ENCODE measurements around the gene ZNF740. TPM values are rescaled to one million over a fixed set of nuclear protein-coding genes. Genes with fewer than 3 reads are reported as not detected.
A peak's percentile ranks its signal among the peaks of the same experiment; 100 is the strongest.

The ZNF740 gene
- total and polyA plus RNA-seq, 2 experiments from 2014 or later, result 3.9 to 6.5 TPM

GRCh38 chr12:53229454-53229853 is 48.9 kb downstream of the ZNF740 start:
- in situ Hi-C loops (cut with MboI), result no loop called here
- no peaks in the 10 kb centered on the region for H4K20me1 ChIP-seq (ENCODE audit: insufficient read depth)
- peaks cover 42% of the 10 kb centered on the region for H3K4me1 ChIP-seq (ENCODE audit: insufficient read depth)
- no peak overlapping the region for H3K4me3 ChIP-seq
- no peak for TF ChIP-seq EZH2phosphoT487 (IDR thresholded peaks at IDR 0.05; ENCODE audit: insufficient read depth, low read depth)
- no peak for TF ChIP-seq EZH2 (IDR thresholded peaks at IDR 0.05; ENCODE audit: insufficient read depth, poor library complexity, severe bottlenecking)
- peaks cover 15% of the 10 kb centered on the region for H3K79me2 ChIP-seq (ENCODE audit: insufficient read depth)
- no peaks in the 10 kb centered on the region for H3K9me3 ChIP-seq (ENCODE audit: low read depth)
- no peak overlapping the region for H3K27ac ChIP-seq
- H3K9me2 ChIP-seq (ENCODE audit: insufficient read depth), result no peaks in the 10 kb centered on the region
- no peak overlapping the region for H3K9ac ChIP-seq
- peaks cover 22% of the 10 kb centered on the region for H3F3A ChIP-seq (ENCODE audit: insufficient read depth)
- no peaks in the 10 kb centered on the region for H3K36me3 ChIP-seq (ENCODE audit: low read depth)
- H3K27me3 ChIP-seq (replicated peaks; ENCODE audit: insufficient read depth), result no peaks in the 10 kb centered on the region
- DNase-seq, result no peak
- 92 to 98% methylated on average over 2 of the region's 2 CpGs for WGBS, 2 experiments (ENCODE audit: low coverage in 1 of 2, low lambda C conversion rate in 2 of 2, missing lambda C conversion rate in 2 of 2)
- no peak overlapping the region for H3K4me2 ChIP-seq (ENCODE audit: unreplicated experiment)
- no peak overlapping the region for H2AFZ ChIP-seq

DNA sequence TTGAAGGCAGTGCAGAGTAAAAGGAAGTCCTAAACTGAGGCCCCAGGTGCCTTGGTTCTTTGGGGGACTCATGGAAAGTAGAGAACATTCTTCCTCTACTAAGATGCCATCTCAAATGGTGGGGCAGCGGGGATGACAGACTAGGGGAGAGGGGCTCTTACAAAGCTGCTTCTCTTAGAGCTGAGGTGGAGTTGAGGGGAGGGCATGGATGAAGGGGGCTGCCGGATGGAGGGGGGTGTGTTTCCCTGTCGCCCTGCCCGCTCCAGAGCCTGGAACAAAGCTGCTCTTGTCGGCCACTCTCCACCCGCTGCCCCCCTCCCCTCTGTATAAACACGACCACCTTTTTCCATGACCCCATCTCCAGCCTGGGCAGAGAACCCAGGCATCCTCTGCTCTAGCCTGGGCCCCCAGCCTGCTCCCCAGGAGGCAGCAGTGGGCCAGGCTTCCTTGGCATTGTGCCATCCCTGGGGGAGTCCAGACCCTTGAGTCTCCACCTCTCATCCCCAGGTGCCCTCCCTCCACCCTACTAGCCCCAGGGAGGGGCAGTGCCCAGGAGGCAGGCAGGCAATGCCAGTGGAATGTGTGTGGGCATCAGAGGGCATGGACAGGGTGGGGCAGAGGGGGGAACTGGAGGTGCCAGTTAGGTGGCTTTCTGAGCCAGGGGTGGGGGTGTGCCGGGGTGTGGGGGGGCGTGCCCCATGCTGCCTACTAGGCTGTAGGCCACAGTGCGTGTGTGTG is 49.8 kb downstream of the ZNF740 start:
- Histone ChIP-seq H3K4me3 (peak overlapping the region; percentile 74; the same call in 1 of the 2 replicates), H3K4me1 (ENCODE audit: insufficient read depth) (peaks cover 35% of the 10 kb centered on the region)
- DNase-seq, result no peak

GRCh38 chr12:53231671-53231920 is 51.1 kb downstream of the ZNF740 start:
- H3K27me3 ChIP-seq (replicated peaks; ENCODE audit: insufficient read depth), result no peaks in the 10 kb centered on the region
- H4K20me1 ChIP-seq (ENCODE audit: insufficient read depth), result no peaks in the 10 kb centered on the region
- peaks cover 4% of the 10 kb centered on the region; the same call in 1 of the 2 replicates for H3F3A ChIP-seq (ENCODE audit: insufficient read depth)
- in situ Hi-C loops (cut with MboI), result no loop called here
- H3K27ac ChIP-seq, result peak overlapping the region; percentile 36
- H3K79me2 ChIP-seq (ENCODE audit: insufficient read depth), result peaks cover 15% of the 10 kb centered on the region
- peak overlapping the region; percentile 35 for H2AFZ ChIP-seq
- H3K9ac ChIP-seq, result peak overlapping the region; percentile 77
- TF ChIP-seq EZH2phosphoT487 (IDR thresholded peaks at IDR 0.05; ENCODE audit: insufficient read depth, low read depth) (no peak), EZH2 (IDR thresholded peaks at IDR 0.05; ENCODE audit: insufficient read depth, poor library complexity, severe bottlenecking) (no peak)
- peaks cover 27% of the 10 kb centered on the region for H3K4me1 ChIP-seq (ENCODE audit: insufficient read depth)
- H3K9me2 ChIP-seq (ENCODE audit: insufficient read depth), result no peaks in the 10 kb centered on the region
- H3K36me3 ChIP-seq (ENCODE audit: low read depth), result no peaks in the 10 kb centered on the region
- 1% methylated on average over 9 of the region's 9 CpGs; no CpG with 5 or more reads in 1 of the 2 experiments for WGBS, 2 experiments (ENCODE audit: low coverage in 1 of 2, low lambda C conversion rate in 2 of 2, missing lambda C conversion rate in 2 of 2)
- DNase-seq, result no peak
- peak overlapping the region; percentile 74 for H3K4me3 ChIP-seq
- H3K9me3 ChIP-seq (ENCODE audit: low read depth), result no peaks in the 10 kb centered on the region
- H3K4me2 ChIP-seq (ENCODE audit: unreplicated experiment), result peak overlapping the region; percentile 75

More for the DNA sequence above, 49.8 kb downstream of the ZNF740 start:
- Histone ChIP-seq H3K4me2 (ENCODE audit: unreplicated experiment) (peak overlapping the region; percentile 24), H3K36me3 (ENCODE audit: low read depth) (no peaks in the 10 kb centered on the region), H3K9me3 (ENCODE audit: low read depth) (no peaks in the 10 kb centered on the region), H3K27me3 (replicated peaks; ENCODE audit: insufficient read depth) (no peaks in the 10 kb centered on the region), H4K20me1 (ENCODE audit: insufficient read depth) (no peaks in the 10 kb centered on the region), H2AFZ (no peak overlapping the region), H3K9ac (no peak overlapping the region), H3K79me2 (ENCODE audit: insufficient read depth) (peaks cover 15% of the 10 kb centered on the region), H3K9me2 (ENCODE audit: insufficient read depth) (no peaks in the 10 kb centered on the region), H3F3A (ENCODE audit: insufficient read depth) (peaks cover 15% of the 10 kb centered on the region), H3K27ac (no peak overlapping the region)
- WGBS, 2 experiments (ENCODE audit: low coverage in 1 of 2, low lambda C conversion rate in 2 of 2, missing lambda C conversion rate in 2 of 2), result 32 to 64% methylated on average over 4 to 10 of the region's 10 CpGs
- TF ChIP-seq EZH2phosphoT487 (IDR thresholded peaks at IDR 0.05; ENCODE audit: insufficient read depth, low read depth), result no peak
- no peak for TF ChIP-seq EZH2 (IDR thresholded peaks at IDR 0.05; ENCODE audit: insufficient read depth, poor library complexity, severe bottlenecking)
- in situ Hi-C loops (cut with MboI), result no loop called here

DNA sequence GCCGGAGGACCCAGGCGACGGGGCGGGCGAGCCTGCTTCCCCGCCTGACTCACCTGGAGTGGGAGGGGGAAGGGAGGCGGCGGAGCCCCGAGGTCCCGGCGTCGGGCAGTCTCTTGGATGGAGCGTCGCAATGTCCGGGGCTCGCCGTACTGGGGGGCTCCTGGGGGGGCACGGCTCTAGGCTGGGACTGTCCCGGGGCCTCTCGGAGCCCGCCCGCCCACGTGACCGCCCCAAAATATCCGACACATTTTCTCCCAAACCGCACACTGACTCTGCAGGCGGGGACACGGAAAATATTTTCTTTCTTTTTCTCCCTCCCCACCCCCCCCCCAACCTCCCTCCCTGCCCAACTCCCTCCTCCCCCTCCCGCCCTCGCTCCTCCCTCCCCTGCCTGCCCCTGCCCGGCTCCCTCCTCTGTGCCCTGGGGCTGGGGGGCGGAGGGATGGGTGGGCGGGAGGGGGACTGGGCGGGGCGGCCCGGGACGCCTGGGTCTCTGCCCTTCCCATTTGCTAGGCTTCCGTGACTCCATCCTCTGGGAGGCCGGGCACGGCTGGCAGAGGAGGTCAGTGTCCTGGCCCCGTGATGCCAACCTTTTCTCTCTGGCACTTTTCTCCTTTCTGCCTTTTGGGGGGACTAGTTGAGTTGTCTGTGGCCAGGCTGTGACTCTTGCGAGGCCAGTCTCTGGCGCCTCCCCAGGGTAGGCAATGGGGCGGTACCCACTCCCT is 51.6 kb downstream of the ZNF740 start, which contains the start of gene RARG:
Gene RARG, minus strand, starts transcription at position 289 of the 725 bp plus-strand sequence. CDS start 4,664 bp downstream, outside the sequence.
- Histone ChIP-seq H3K4me2 (ENCODE audit: unreplicated experiment) (peak within 1 kb of the TSS; percentile 77), H3K79me2 (ENCODE audit: insufficient read depth) (peaks cover 15% of the 10 kb centered on the region), H3K9me2 (ENCODE audit: insufficient read depth) (no peaks in the 10 kb centered on the region), H3F3A (ENCODE audit: insufficient read depth) (peaks cover 4% of the 10 kb centered on the region; the same call in 1 of the 2 replicates), H3K36me3 (ENCODE audit: low read depth) (no peaks in the 10 kb centered on the region), H3K27ac (peak within 1 kb of the TSS; percentile 70), H3K9ac (peak within 1 kb of the TSS; percentile 77), H3K27me3 (replicated peaks; ENCODE audit: insufficient read depth) (no peaks in the 10 kb centered on the region), H3K4me1 (ENCODE audit: insufficient read depth) (peaks cover 27% of the 10 kb centered on the region), H2AFZ (peak within 1 kb of the TSS; percentile 35), H4K20me1 (ENCODE audit: insufficient read depth) (no peaks in the 10 kb centered on the region), H3K4me3 (peak within 1 kb of the TSS; percentile 74), H3K9me3 (ENCODE audit: low read depth) (no peaks in the 10 kb centered on the region)
- TF ChIP-seq EZH2 (IDR thresholded peaks at IDR 0.05; ENCODE audit: insufficient read depth, poor library complexity, severe bottlenecking) (no peak), EZH2phosphoT487 (IDR thresholded peaks at IDR 0.05; ENCODE audit: insufficient read depth, low read depth) (no peak)
- DNase-seq, result peak; percentile 87
- in situ Hi-C loops (cut with MboI), result no loop called here
- 0 to 2% methylated on average over 5 to 32 of the region's 44 CpGs for WGBS, 2 experiments (ENCODE audit: low coverage in 1 of 2, low lambda C conversion rate in 2 of 2, missing lambda C conversion rate in 2 of 2)

Data from GM23248 (cell line).